Keratinocyte (primary cell): ENCODE data around the gene RIMKLA. TPM values are rescaled to one million over a fixed set of nuclear protein-coding genes. Genes with fewer than 3 reads are reported as not detected.

Experiments used
- DNase-seq: peaks from one replicate; pipeline ENCODE4 v3.0.0-alpha.2; 2011; ENCODE audit warnings: low read depth, missing footprints, low spot score
- FAIRE-seq: peaks from 2 replicates; lab custom pipeline; 2011; peaks lifted over from hg19 to GRCh38; lab: Jason Lieb, UNC
- H2AFZ ChIP-seq: 2 replicates; pipeline ENCODE4 v1.6.0; 2012; ENCODE audit warnings: low read length, control low read depth, inconsistent platforms; ENCODE audit not compliant: control insufficient read depth
- H3K27ac ChIP-seq: 2 replicates; pipeline ENCODE4 v1.5.1; 2011; ENCODE audit warnings: low read length; ENCODE audit not compliant: control insufficient read depth, insufficient read depth
- H3K27me3 ChIP-seq: 3 replicates; pipeline ENCODE4 v1.6.0; 2011; ENCODE audit warnings: low read length; ENCODE audit not compliant: control insufficient read depth, insufficient read depth; ENCODE audit errors: extremely low read depth
- H3K36me3 ChIP-seq, 2 experiments: 2 replicates in 1 of 2; 3 replicates in 1 of 2; pipeline ENCODE4 v1.5.1; 2011; ENCODE audit warnings: low read length in 2 of 2, mild to moderate bottlenecking in 1 of 2; ENCODE audit not compliant: control insufficient read depth in 2 of 2, insufficient read depth in 2 of 2; ENCODE audit errors: extremely low read depth in 1 of 2
- H3K4me1 ChIP-seq: 3 replicates; pipeline ENCODE4 v1.5.1; 2011; ENCODE audit warnings: low read length; ENCODE audit not compliant: control insufficient read depth, insufficient read depth; ENCODE audit errors: extremely low read depth
- H3K4me2 ChIP-seq: 3 replicates; pipeline ENCODE4 v1.6.0; 2011; ENCODE audit warnings: low read depth, low read length; ENCODE audit not compliant: control insufficient read depth, insufficient read depth; ENCODE audit errors: extremely low read depth
- H3K4me3 ChIP-seq, 3 experiments: fragments of 200-600 bp in 1 of 3; sonication (generic) in 1 of 3; 2 replicates in 2 of 3; 3 replicates in 1 of 3; pipeline ENCODE4 v1.5.1; 2011 to 2016; ENCODE audit warnings: low read length in 3 of 3, mild to moderate bottlenecking in 3 of 3, control low read depth in 2 of 3, inconsistent platforms in 1 of 3, low read depth in 1 of 3, mixed read lengths in 1 of 3, mixed run types in 1 of 3, moderate library complexity in 1 of 3; ENCODE audit not compliant: control insufficient read depth in 2 of 3, insufficient read depth in 2 of 3; ENCODE audit errors: extremely low read depth in 1 of 3
- H3K79me2 ChIP-seq: 2 replicates; pipeline ENCODE4 v1.6.0; 2012; ENCODE audit warnings: low read length; ENCODE audit not compliant: control insufficient read depth, insufficient read depth
- H3K9ac ChIP-seq: 3 replicates; pipeline ENCODE4 v1.6.0; 2011; ENCODE audit warnings: low read length; ENCODE audit not compliant: control insufficient read depth, insufficient read depth; ENCODE audit errors: extremely low read depth
- H3K9me1 ChIP-seq: 3 replicates; pipeline ENCODE4 v1.6.0; 2011; ENCODE audit warnings: low read length; ENCODE audit not compliant: control insufficient read depth, insufficient read depth; ENCODE audit errors: extremely low read depth
- H3K9me3 ChIP-seq: 2 replicates; pipeline ENCODE4 v1.5.1; 2012; ENCODE audit warnings: low read depth, low read length; ENCODE audit not compliant: control insufficient read depth
- H4K20me1 ChIP-seq: 3 replicates; pipeline ENCODE4 v1.6.0; 2011; ENCODE audit warnings: low read length; ENCODE audit not compliant: control insufficient read depth, insufficient read depth; ENCODE audit errors: extremely low read depth
- CTCF ChIP-seq, 3 experiments: IDR thresholded peaks in 1 of 3; conservative IDR thresholded peaks in 1 of 3; optimal IDR thresholded peaks in 1 of 3; 2 replicates in 2 of 3; 3 replicates in 1 of 3; pipeline versions ENCODE3 to v1.5.1; 2011; ENCODE audit warnings: low read length in 3 of 3, mild to moderate bottlenecking in 3 of 3, moderate library complexity in 2 of 3, control low read depth in 1 of 3, inconsistent platforms in 1 of 3; ENCODE audit not compliant: insufficient read depth in 2 of 3; ENCODE audit errors: extremely low read depth in 1 of 3
- EZH2 ChIP-seq: IDR thresholded peaks from one replicate; pipeline ENCODE4 v1.6.1; 2012; ENCODE audit warnings: inconsistent platforms, mild to moderate bottlenecking, low read length, moderate library complexity
- dilution Hi-C: fragments of 300-500 bp; cut with MboI; formaldehyde crosslinking; loops from one replicate; pipeline ENCODE4 v1.7.0; 2020; ENCODE audit warnings: low sequenced_read_pairs; ENCODE audit not compliant: extremely low pct_ligation_motif_present
- polyA plus RNA-seq, 5 experiments: library from polyadenylated mRNA; depleted of rRNA in 3 of 5; stranded (reverse) in 3 of 5; stranded (forward) in 1 of 5; unstranded in 1 of 5; fragments of >200 nt; gene quantifications; 1 replicate in 1 of 5; 2 replicates in 3 of 5; 3 replicates in 1 of 5; pipeline versions ENCODE4 v1.2.1 to v1.2.3, GENCODE V29; 2011 to 2012; ENCODE audit warnings: missing spikeins in 2 of 5, low read depth in 1 of 5, low replicate concordance in 1 of 5

Gene RIMKLA
- polyA plus RNA-seq, 1 donor (not counting 4 experiments of a cell fraction or from before 2014, with no cell fraction given), result not detected

- no peaks in the 10 kb centered on the region for H3K36me3 ChIP-seq
- no peak for TF ChIP-seq CTCF (optimal IDR thresholded peaks at IDR 0.05 in 1 of 3, IDR thresholded peaks at IDR 0.05 in 1 of 3, conservative IDR thresholded peaks at IDR 0.05 in 1 of 3; ENCODE audit: extremely low read depth in 1 of 3, insufficient read depth in 2 of 3, low read length in 3 of 3)
- TF ChIP-seq EZH2, result no peak
- H3K9ac ChIP-seq, result no peak overlapping the region
- H2AFZ ChIP-seq, result no peak overlapping the region
- H3K9me1 ChIP-seq, result no peaks in the 10 kb centered on the region
- H3K4me1 ChIP-seq, result no peaks in the 10 kb centered on the region
- H3K79me2 ChIP-seq, result no peaks in the 10 kb centered on the region
- H3K9me3 ChIP-seq, result no peaks in the 10 kb centered on the region
- no peak overlapping the region for H3K4me3 ChIP-seq
- DNase-seq (no peak), FAIRE-seq (no peak)
- no peaks in the 10 kb centered on the region for H3K27me3 ChIP-seq
- H3K27ac ChIP-seq, result no peak overlapping the region
- no peaks in the 10 kb centered on the region for H4K20me1 ChIP-seq
- H3K4me2 ChIP-seq, result no peak overlapping the region
- dilution Hi-C loops, result no loop called here
Measured at GRCh38 chr1:42359466-42359865, 21.1 kb upstream of the RIMKLA start.

GRCh38 chr1:42364089-42364488, 16.5 kb upstream of the RIMKLA start:
- no peak overlapping the region for H3K4me2 ChIP-seq
- H3K9me3 ChIP-seq, result no peaks in the 10 kb centered on the region
- no peak for DNase-seq
- no peak overlapping the region for H3K4me3 ChIP-seq
- H3K27ac ChIP-seq, result no peak overlapping the region
- TF ChIP-seq CTCF (optimal IDR thresholded peaks at IDR 0.05 in 1 of 3, IDR thresholded peaks at IDR 0.05 in 1 of 3, conservative IDR thresholded peaks at IDR 0.05 in 1 of 3; ENCODE audit: extremely low read depth in 1 of 3, insufficient read depth in 2 of 3, low read length in 3 of 3) (no peak), EZH2 (no peak)
- no peaks in the 10 kb centered on the region for H3K27me3 ChIP-seq
- no peak overlapping the region for H2AFZ ChIP-seq
- no peak for FAIRE-seq
- no peaks in the 10 kb centered on the region for H4K20me1 ChIP-seq
- H3K9me1 ChIP-seq, result no peaks in the 10 kb centered on the region
- dilution Hi-C loops, result no loop called here
- no peaks in the 10 kb centered on the region for H3K36me3 ChIP-seq
- no peaks in the 10 kb centered on the region for H3K79me2 ChIP-seq
- H3K4me1 ChIP-seq, result no peaks in the 10 kb centered on the region
- no peak overlapping the region for H3K9ac ChIP-seq
